Activated T-cell treated with anti-CD3 and anti-CD28 coated beads for 4 hours (primary cell): ENCODE measurements around the gene SENP3.

Source experiments
- DNase-seq: peaks from one replicate; pipeline ENCODE4 v3.0.0-alpha.2; 2020

Gene SENP3

GRCh38 chr17:7557147-7557764, 4.5 kb upstream of the SENP3 start:
- DNase-seq: no peak

- DNase-seq: no peak
Measured at GRCh38 chr17:7557775-7558543, 3.8 kb upstream of the SENP3 start.

- DNase-seq: no peak
Measured at GRCh38 chr17:7558544-7559319, 3.0 kb upstream of the SENP3 start, which contains the start of gene TNFSF13. TSS of gene TNFSF13 (plus strand) at chr17:7558750. CDS start at chr17:7559040, 290 bp downstream.

- no peak for DNase-seq
Measured at GRCh38 chr17:7559320-7560171, 2.2 kb upstream of the SENP3 start.

GRCh38 chr17:7560172-7561027, 1.3 kb upstream of the SENP3 start:
- no peak for DNase-seq

GRCh38 chr17:7561028-7561575, 617 bp upstream of the SENP3 start:
- DNase-seq: peak; percentile 77

- no peak for DNase-seq
Measured at GRCh38 chr17:7562208-7562605, 488 bp downstream of the SENP3 start.

- DNase-seq: no peak
Measured at GRCh38 chr17:7563115-7563869, 1.6 kb downstream of the SENP3 start.

- DNase-seq: no peak
Measured at GRCh38 chr17:7569571-7569970, 7.9 kb downstream of the SENP3 start.

GRCh38 chr17:7570351-7570750, 8.6 kb downstream of the SENP3 start:
- DNase-seq: no peak

GRCh38 chr17:7572338-7572587, 10.5 kb downstream of the SENP3 start:
- no peak for DNase-seq

- DNase-seq: peak; percentile 99
Measured at GRCh38 chr17:7572588-7573323, 11.0 kb downstream of the SENP3 start.

GRCh38 chr17:7573324-7574080, 11.8 kb downstream of the SENP3 start:
- peak; percentile 87 for DNase-seq

- DNase-seq: no peak
Measured at GRCh38 chr17:7574176-7574953, 12.6 kb downstream of the SENP3 start.

GRCh38 chr17:7575481-7575883, 13.8 kb downstream of the SENP3 start:
- DNase-seq: no peak

GRCh38 chr17:7575959-7576358, 14.2 kb downstream of the SENP3 start:
- no peak for DNase-seq

- no peak for DNase-seq
Measured at GRCh38 chr17:7576432-7576937, 14.8 kb downstream of the SENP3 start.
